GM12878 (cell line): ENCODE results near the gene ITFG1. TPM values are rescaled to one million over a fixed set of nuclear protein-coding genes. Genes with fewer than 3 reads are reported as not detected.

Source experiments
- ATAC-seq: fragments of 200-7000 bp; cut with Tn5 transposase; 3 replicates; pipeline ENCODE4 v1.9.1; 2020; ENCODE audit warnings: mild to moderate bottlenecking, moderate library complexity
- BruUV-seq: library from RNA; stranded (reverse); fragments of 400-500 nt; replicated peaks from 2 replicates; lab custom pipeline; 2021; lab: Mats Ljungman, UMichigan
- CTCF ChIA-PET: fragments of 300-600 bp; sonication (Branson Sonifier 250); formaldehyde crosslinking; extraction: SDS; loops from one replicate; lab custom pipeline; 2021; ENCODE audit warnings: inconsistent platforms; lab: Yijun Ruan, JAX
- POLR2A ChIA-PET: fragments of 350-600 bp; formaldehyde crosslinking; extraction: SDS; loops from one replicate; lab custom pipeline; 2021; ENCODE audit warnings: inconsistent platforms; lab: Charles Lee
- RAD21 ChIA-PET: fragments of 300-600 bp; sonication (Branson Sonifier 250); formaldehyde crosslinking; loops from one replicate; lab custom pipeline; 2023; ENCODE audit warnings: antibody characterized with exemption; ENCODE audit not compliant: unreplicated experiment; lab: Charles Lee
- SMC1A ChIA-PET: fragments of 300-600 bp; sonication (Branson Sonifier 250); formaldehyde crosslinking; loops from one replicate; lab custom pipeline; 2023; ENCODE audit not compliant: unreplicated experiment, uncharacterized antibody; lab: Charles Lee
- DNase-seq: peaks from one replicate; pipeline ENCODE4 v3.0.0-alpha.2; 2011; ENCODE audit warnings: low read depth, low spot score
- FAIRE-seq: peaks from 3 replicates; lab custom pipeline; 2011; peaks lifted over from hg19 to GRCh38; lab: Jason Lieb, UNC
- H2AFZ ChIP-seq: 2 replicates; pipeline ENCODE4 v1.6.0; 2011; ENCODE audit warnings: low read depth, low read length, control low read depth; ENCODE audit not compliant: control insufficient read depth
- H3K27ac ChIP-seq: 2 replicates; pipeline ENCODE4 v1.5.1; 2011; ENCODE audit warnings: control low read depth; ENCODE audit not compliant: control insufficient read depth, insufficient read depth
- H3K27me3 ChIP-seq, 2 experiments: replicated peaks in 1 of 2; 2 replicates each; pipeline versions ENCODE4 v1.6.0 to v1.6.1; 2011; ENCODE audit warnings: low read length in 1 of 2; ENCODE audit not compliant: control insufficient read depth in 2 of 2, insufficient read depth in 2 of 2
- H3K36me3 ChIP-seq, 2 experiments: 2 replicates each; pipeline ENCODE4 v1.5.1; 2011; ENCODE audit warnings: low read length in 1 of 2; ENCODE audit not compliant: control insufficient read depth in 2 of 2, insufficient read depth in 2 of 2
- H3K4me1 ChIP-seq: 2 replicates; pipeline ENCODE4 v1.6.1; 2011; ENCODE audit warnings: mild to moderate bottlenecking, low read length, moderate library complexity, mixed read lengths; ENCODE audit not compliant: control insufficient read depth, insufficient read depth
- H3K4me2 ChIP-seq: 2 replicates; pipeline ENCODE4 v1.6.0; 2011; ENCODE audit warnings: control low read depth; ENCODE audit not compliant: control insufficient read depth, insufficient read depth
- H3K4me3 ChIP-seq: fragments of 200-600 bp; sonication (generic); 2 replicates; pipeline ENCODE4 v1.5.1; 2016
- H3K79me2 ChIP-seq: 2 replicates; pipeline ENCODE4 v1.6.0; 2011; ENCODE audit warnings: low read length; ENCODE audit not compliant: control insufficient read depth, insufficient read depth
- H3K9ac ChIP-seq: 2 replicates; pipeline ENCODE4 v1.8.0; 2011; ENCODE audit warnings: low read length, control low read depth, mixed read lengths; ENCODE audit not compliant: control insufficient read depth, insufficient read depth
- H3K9me3 ChIP-seq: replicated peaks from 3 replicates; pipeline ENCODE4 v1.5.1; 2011; ENCODE audit warnings: mild to moderate bottlenecking, low read length; ENCODE audit not compliant: control insufficient read depth, insufficient read depth
- H4K20me1 ChIP-seq: 2 replicates; pipeline ENCODE4 v1.6.0; 2011; ENCODE audit not compliant: control insufficient read depth, insufficient read depth
- E2F8 ChIP-seq: fragments of 450-650 bp; IDR thresholded peaks from 2 replicates; pipeline ENCODE4 v1.6.1; 2018; ENCODE audit warnings: mild to moderate bottlenecking, low read depth, moderate library complexity; ENCODE audit not compliant: partially characterized antibody
- HDAC2 ChIP-seq: fragments of 200-600 bp; sonication (generic); IDR thresholded peaks from 2 replicates; pipeline ENCODE4 v1.6.1; 2017
- MLLT1 ChIP-seq: fragments of 450-650 bp; IDR thresholded peaks from 2 replicates; pipeline ENCODE4 v1.6.1; 2016; ENCODE audit warnings: mild to moderate bottlenecking
- RAD21 ChIP-seq: IDR thresholded peaks from 2 replicates; pipeline ENCODE4 v1.6.1; 2011; ENCODE audit warnings: mild to moderate bottlenecking, low read depth, low read length, moderate library complexity; ENCODE audit not compliant: insufficient read depth
- RELA ChIP-seq: fragments of 450-650 bp; IDR thresholded peaks from 2 replicates; pipeline ENCODE4 v1.8.0; 2014; ENCODE audit warnings: borderline replicate concordance; ENCODE audit not compliant: partially characterized antibody
- RUNX3 ChIP-seq: IDR thresholded peaks from 2 replicates; pipeline ENCODE4 v1.6.1; 2012; ENCODE audit warnings: low read length, inconsistent platforms
- SMC3 ChIP-seq: IDR thresholded peaks from 2 replicates; pipeline ENCODE4 v1.6.1; 2011; ENCODE audit warnings: low read length, improper control_type of control experiment, borderline replicate concordance
- SREBF2 ChIP-seq: IDR thresholded peaks from 2 replicates; pipeline ENCODE4 v1.6.1; 2012; ENCODE audit warnings: mild to moderate bottlenecking, low read length
- SRF ChIP-seq, 2 experiments: IDR thresholded peaks; 2 replicates each; pipeline ENCODE4 v1.6.1; 2011; ENCODE audit warnings: low read depth in 2 of 2, low read length in 2 of 2, mild to moderate bottlenecking in 1 of 2, moderate library complexity in 1 of 2
- YY1 ChIP-seq: IDR thresholded peaks from 2 replicates; pipeline ENCODE4 v1.6.1; 2011; ENCODE audit warnings: low read depth, mild to moderate bottlenecking, low read length
- ZNF274 ChIP-seq: IDR thresholded peaks from one replicate; pipeline ENCODE4 v1.8.0; 2011; ENCODE audit not compliant: insufficient read length, insufficient read depth
- WGBS: methylation state at CpG from one replicate; pipeline ENCODE4 v1.1.6; 2016; ENCODE audit warnings: low lambda C conversion rate; ENCODE audit not compliant: insufficient replicate concordance, insufficient coverage; ENCODE audit errors: missing lambda C conversion rate; 5-methylcytosine and 5-hydroxymethylcytosine counted together
- in situ Hi-C: fragments of 300-500 bp; cut with MboI; formaldehyde crosslinking; loops from 9 replicates; pipeline ENCODE4 v1.14.3; 2018; ENCODE audit warnings: mixed read lengths
- intact Hi-C: fragments of 100-400 bp; cut with micrococcal nuclease; formaldehyde crosslinking; loops from one replicate; pipeline ENCODE4 v1.14.2; 2022; ENCODE audit not compliant: unreplicated experiment
- polyA plus RNA-seq, 11 experiments: library from polyadenylated mRNA; depleted of rRNA in 4 of 11; unstranded in 6 of 11; stranded (reverse) in 5 of 11; fragments of >200 nt; fragmentation: Nextera tagmentation in 4 of 11; fragmentation: Illumina TruSeq in 1 of 11; extraction: Ambion mirVana in 4 of 11; extraction: Trizol in 1 of 11; gene quantifications; 1 replicate in 1 of 11; 2 replicates in 10 of 11; pipeline versions ENCODE4 v1.2.1 to v1.2.3, GENCODE V29; 2011 to 2016; ENCODE audit warnings: inconsistent platforms in 2 of 11, missing spikeins in 2 of 11, low read depth in 1 of 11
- total RNA-seq, 4 experiments: library from RNA; depleted of rRNA in 3 of 4; stranded (reverse); fragments of >200 nt in 3 of 4; fragmentation: Illumina TruSeq in 1 of 4; extraction: Trizol in 1 of 4; gene quantifications; 2 replicates each; pipeline versions ENCODE4 v1.2.1 to v1.2.3, GENCODE V29; 2013 to 2021
- TF ChIP-seq, protein P1 (sequence below): fragments of 450-650 bp; IDR thresholded peaks from 2 replicates; pipeline ENCODE4 v1.6.1; 2017; ENCODE audit warnings: mild to moderate bottlenecking
- TF ChIP-seq, protein P2 (sequence below): fragments of 450-650 bp; IDR thresholded peaks from 2 replicates; pipeline ENCODE4 v1.6.1; 2016; ENCODE audit warnings: mild to moderate bottlenecking
- TF ChIP-seq, protein P3 (sequence below), 3 experiments: IDR thresholded peaks in 2 of 3; conservative IDR thresholded peaks in 1 of 3; 2 replicates each; pipeline ENCODE4 v1.5.1; 2011; ENCODE audit warnings: low read depth in 3 of 3, low read length in 3 of 3, mild to moderate bottlenecking in 3 of 3, control low read depth in 2 of 3, moderate library complexity in 2 of 3, inconsistent platforms in 1 of 3, mixed read lengths in 1 of 3; ENCODE audit not compliant: control insufficient read depth in 2 of 3, insufficient read depth in 1 of 3; ENCODE audit errors: extremely low read depth in 1 of 3

Gene ITFG1
- total and polyA plus RNA-seq, 10 of the 15 experiments (the other 5 are each of a cell fraction or from before 2014, with no cell fraction given) = 9.3 to 56.3 (median 28.6) TPM

GRCh38 chr16:47258874-47259461 lies 201.9 kb downstream of the ITFG1 start:
- H3K4me1 ChIP-seq = no peaks in the 10 kb centered on the region
- intact Hi-C loops (loop anchor here (5.0 to 10.0 kb wide), 3 partner anchors 136 to 898 kb away; partner anchors contain the start of gene ABCC12), in situ Hi-C loops (no loop called here)
- FAIRE-seq (peak; percentile 18), ATAC-seq (peak; percentile 88), DNase-seq (peak; percentile 5)
- no peaks in the 10 kb centered on the region for H3K9me3 ChIP-seq
- H3K27me3 ChIP-seq = no peaks in the 10 kb centered on the region
- ChIA-PET RAD21 (interaction anchor here (0.7 to 1.0 kb wide), 2 partner anchors 203 to 236 kb away, joined by 3 read pairs; no protein-coding TSS in a partner anchor), SMC1A (interaction anchor here (0.7 to 1.0 kb wide), 3 partner anchors 134 to 609 kb away, joined by 3 read pairs; no protein-coding TSS in a partner anchor), POLR2A (no interaction called here), CTCF (interaction anchor here (0.6 to 1.2 kb wide), 8 partner anchors 10 to 920 kb away, joined by 3 to 8 read pairs (median 3); partner anchors contain the start of genes ITFG1 and PHKB)
- H2AFZ ChIP-seq = no peak overlapping the region
- no peak overlapping the region for H3K27ac ChIP-seq
- BruUV-seq = no TSS peak
- H3K36me3 ChIP-seq = peaks cover 0 to 13% of the 10 kb centered on the region in 2 experiments; a peak in 3 of 4 replicates
- no peaks in the 10 kb centered on the region for H3K79me2 ChIP-seq
- H4K20me1 ChIP-seq = no peaks in the 10 kb centered on the region
- H3K9ac ChIP-seq = no peak overlapping the region
- H3K4me2 ChIP-seq = no peak overlapping the region
- WGBS = 4% methylated on average over 2 of the region's 2 CpGs
- no peak for TF ChIP-seq RELA
- TF ChIP-seq, protein P1, sequence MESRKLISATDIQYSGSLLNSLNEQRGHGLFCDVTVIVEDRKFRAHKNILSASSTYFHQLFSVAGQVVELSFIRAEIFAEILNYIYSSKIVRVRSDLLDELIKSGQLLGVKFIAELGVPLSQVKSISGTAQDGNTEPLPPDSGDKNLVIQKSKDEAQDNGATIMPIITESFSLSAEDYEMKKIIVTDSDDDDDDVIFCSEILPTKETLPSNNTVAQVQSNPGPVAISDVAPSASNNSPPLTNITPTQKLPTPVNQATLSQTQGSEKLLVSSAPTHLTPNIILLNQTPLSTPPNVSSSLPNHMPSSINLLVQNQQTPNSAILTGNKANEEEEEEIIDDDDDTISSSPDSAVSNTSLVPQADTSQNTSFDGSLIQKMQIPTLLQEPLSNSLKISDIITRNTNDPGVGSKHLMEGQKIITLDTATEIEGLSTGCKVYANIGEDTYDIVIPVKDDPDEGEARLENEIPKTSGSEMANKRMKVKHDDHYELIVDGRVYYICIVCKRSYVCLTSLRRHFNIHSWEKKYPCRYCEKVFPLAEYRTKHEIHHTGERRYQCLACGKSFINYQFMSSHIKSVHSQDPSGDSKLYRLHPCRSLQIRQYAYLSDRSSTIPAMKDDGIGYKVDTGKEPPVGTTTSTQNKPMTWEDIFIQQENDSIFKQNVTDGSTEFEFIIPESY = no peak
- no peak for TF ChIP-seq SRF (IDR thresholded peaks at IDR 0.05; ENCODE audit: low read depth in 2 of 2, low read length in 2 of 2)
- TF ChIP-seq, protein P2, sequence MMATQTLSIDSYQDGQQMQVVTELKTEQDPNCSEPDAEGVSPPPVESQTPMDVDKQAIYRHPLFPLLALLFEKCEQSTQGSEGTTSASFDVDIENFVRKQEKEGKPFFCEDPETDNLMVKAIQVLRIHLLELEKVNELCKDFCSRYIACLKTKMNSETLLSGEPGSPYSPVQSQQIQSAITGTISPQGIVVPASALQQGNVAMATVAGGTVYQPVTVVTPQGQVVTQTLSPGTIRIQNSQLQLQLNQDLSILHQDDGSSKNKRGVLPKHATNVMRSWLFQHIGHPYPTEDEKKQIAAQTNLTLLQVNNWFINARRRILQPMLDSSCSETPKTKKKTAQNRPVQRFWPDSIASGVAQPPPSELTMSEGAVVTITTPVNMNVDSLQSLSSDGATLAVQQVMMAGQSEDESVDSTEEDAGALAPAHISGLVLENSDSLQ = no peak
- no peak for TF ChIP-seq ZNF274
- TF ChIP-seq SREBF2 = no peak
- no peak for TF ChIP-seq E2F8
- TF ChIP-seq SMC3 = peak; percentile 58
- TF ChIP-seq, protein P3, sequence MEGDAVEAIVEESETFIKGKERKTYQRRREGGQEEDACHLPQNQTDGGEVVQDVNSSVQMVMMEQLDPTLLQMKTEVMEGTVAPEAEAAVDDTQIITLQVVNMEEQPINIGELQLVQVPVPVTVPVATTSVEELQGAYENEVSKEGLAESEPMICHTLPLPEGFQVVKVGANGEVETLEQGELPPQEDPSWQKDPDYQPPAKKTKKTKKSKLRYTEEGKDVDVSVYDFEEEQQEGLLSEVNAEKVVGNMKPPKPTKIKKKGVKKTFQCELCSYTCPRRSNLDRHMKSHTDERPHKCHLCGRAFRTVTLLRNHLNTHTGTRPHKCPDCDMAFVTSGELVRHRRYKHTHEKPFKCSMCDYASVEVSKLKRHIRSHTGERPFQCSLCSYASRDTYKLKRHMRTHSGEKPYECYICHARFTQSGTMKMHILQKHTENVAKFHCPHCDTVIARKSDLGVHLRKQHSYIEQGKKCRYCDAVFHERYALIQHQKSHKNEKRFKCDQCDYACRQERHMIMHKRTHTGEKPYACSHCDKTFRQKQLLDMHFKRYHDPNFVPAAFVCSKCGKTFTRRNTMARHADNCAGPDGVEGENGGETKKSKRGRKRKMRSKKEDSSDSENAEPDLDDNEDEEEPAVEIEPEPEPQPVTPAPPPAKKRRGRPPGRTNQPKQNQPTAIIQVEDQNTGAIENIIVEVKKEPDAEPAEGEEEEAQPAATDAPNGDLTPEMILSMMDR (IDR thresholded peaks at IDR 0.05 in 2 of 3, conservative IDR thresholded peaks at IDR 0.05 in 1 of 3; ENCODE audit: control insufficient read depth in 2 of 3, extremely low read depth in 1 of 3, insufficient read depth in 1 of 3, low read depth in 3 of 3, low read length in 3 of 3) = peak; percentile 51 to 64 (median 63); a peak in 5 of 6 replicates
- TF ChIP-seq RUNX3 = no peak
- no peak for TF ChIP-seq HDAC2
- TF ChIP-seq RAD21 = peak; percentile 59
- TF ChIP-seq MLLT1 = no peak
- TF ChIP-seq YY1 = 0 out of 2 replicates have a peak, but pooled peaks have one; percentile 21
- H3K4me3 ChIP-seq = no peak overlapping the region
